Hepatocyte (in vitro differentiated cells): ENCODE data around the gene SPATA19. TPM values are rescaled to one million over a fixed set of nuclear protein-coding genes. Genes with fewer than 3 reads are reported as not detected.

Experiments used
- DNase-seq: peaks from one replicate; pipeline ENCODE4 v3.0.0-alpha.2; 2016; ENCODE audit warnings: low spot score
- H2AFZ ChIP-seq: fragments of 200-600 bp; sonication (generic); 2 replicates; pipeline ENCODE4 v1.6.0; 2016; ENCODE audit warnings: antibody characterized with exemption, mild to moderate bottlenecking
- H3K27ac ChIP-seq: fragments of 200-600 bp; sonication (generic); 2 replicates; pipeline ENCODE4 v1.5.1; 2016; ENCODE audit warnings: mild to moderate bottlenecking
- H3K27me3 ChIP-seq: fragments of 200-600 bp; sonication (generic); 2 replicates; pipeline ENCODE4 v1.6.1; 2016
- H3K36me3 ChIP-seq: fragments of 200-600 bp; sonication (generic); replicated peaks from 2 replicates; pipeline ENCODE4 v1.5.1; 2016; ENCODE audit warnings: low read depth; ENCODE audit not compliant: insufficient read depth
- H3K4me1 ChIP-seq: fragments of 200-600 bp; sonication (generic); 2 replicates; pipeline ENCODE4 v1.5.1; 2016; ENCODE audit warnings: mild to moderate bottlenecking, moderate library complexity; ENCODE audit not compliant: insufficient read depth
- H3K4me2 ChIP-seq: fragments of 200-600 bp; sonication (generic); 2 replicates; pipeline ENCODE4 v1.6.0; 2016
- H3K4me3 ChIP-seq: fragments of 200-600 bp; sonication (generic); 2 replicates; pipeline ENCODE4 v1.5.1; 2016; ENCODE audit warnings: mild to moderate bottlenecking
- H3K79me2 ChIP-seq: fragments of 200-600 bp; sonication (generic); 2 replicates; pipeline ENCODE4 v1.6.0; 2017; ENCODE audit warnings: mild to moderate bottlenecking
- H3K9me2 ChIP-seq: fragments of 200-600 bp; sonication (generic); replicated peaks from 2 replicates; pipeline ENCODE4 v1.6.0; 2017; ENCODE audit warnings: mild to moderate bottlenecking; ENCODE audit not compliant: insufficient read depth
- H3K9me3 ChIP-seq: fragments of 200-600 bp; sonication (generic); 2 replicates; pipeline ENCODE4 v1.5.1; 2016; ENCODE audit warnings: low read depth, mild to moderate bottlenecking
- H4K20me1 ChIP-seq: fragments of 200-600 bp; sonication (generic); 2 replicates; pipeline ENCODE4 v1.6.0; 2016; ENCODE audit warnings: mild to moderate bottlenecking; ENCODE audit not compliant: insufficient read depth, poor library complexity, severe bottlenecking
- EZH2 ChIP-seq: fragments of 200-600 bp; sonication (generic); IDR thresholded peaks from 2 replicates; pipeline ENCODE4 v1.6.1; 2016; ENCODE audit warnings: antibody characterized with exemption, mild to moderate bottlenecking, borderline replicate concordance
- EZH2phosphoT487 ChIP-seq: fragments of 200-600 bp; sonication (generic); IDR thresholded peaks from one replicate; pipeline ENCODE4 v1.6.1; 2018; ENCODE audit warnings: antibody characterized with exemption, mild to moderate bottlenecking, low read depth, moderate library complexity; ENCODE audit not compliant: unreplicated experiment, severe bottlenecking
- WGBS: methylation state at CpG from one replicate; pipeline ENCODE4 v1.1.6; 2016; ENCODE audit warnings: low lambda C conversion rate; ENCODE audit errors: missing lambda C conversion rate; 5-methylcytosine and 5-hydroxymethylcytosine counted together
- polyA plus RNA-seq: library from polyadenylated mRNA; unstranded; fragments of >200 nt; fragmentation: Nextera tagmentation; extraction: Ambion mirVana; gene quantifications from 2 replicates; pipeline ENCODE4 v1.2.1, GENCODE V29; 2016
- total RNA-seq: library from RNA; depleted of rRNA; stranded (reverse); fragments of >200 nt; gene quantifications from 2 replicates; pipeline ENCODE4 v1.2.3, GENCODE V29; 2014
- TF ChIP-seq, protein P1 (sequence below): fragments of 200-600 bp; sonication (generic); IDR thresholded peaks from 2 replicates; pipeline ENCODE4 v1.5.1; 2016; ENCODE audit warnings: antibody characterized with exemption, mild to moderate bottlenecking; ENCODE audit not compliant: poor library complexity

SPATA19 gene
- total and polyA plus RNA-seq, 2 experiments from 2014 or later, result not detected

DNA sequence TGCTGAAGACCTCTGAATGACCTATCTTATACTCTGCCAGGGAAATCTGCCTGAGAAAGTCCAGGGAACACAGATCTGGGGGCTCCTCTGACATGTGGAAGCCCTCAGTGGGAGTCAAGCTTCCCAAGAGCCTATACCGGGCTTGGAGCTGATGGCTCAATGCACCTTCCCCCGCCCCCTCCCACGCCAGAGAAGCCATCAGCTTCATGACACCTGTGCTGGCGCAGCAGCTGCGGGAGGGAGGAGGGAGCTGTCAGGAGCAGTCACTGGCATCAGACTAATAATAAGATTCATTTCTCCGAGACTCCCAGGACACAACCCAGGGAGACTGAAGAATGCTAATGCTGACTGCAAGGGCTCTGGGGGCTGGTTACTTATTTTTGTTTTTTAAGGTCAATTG lies 47.8 kb downstream of the SPATA19 start:
- Histone ChIP-seq H3K9me3 (no peaks in the 10 kb centered on the region), H4K20me1 (no peaks in the 10 kb centered on the region), H3K27me3 (no peaks in the 10 kb centered on the region), H2AFZ (no peak overlapping the region), H3K4me3 (no peak overlapping the region), H3K27ac (no peak overlapping the region), H3K36me3 (no peaks in the 10 kb centered on the region), H3K9me2 (no peaks in the 10 kb centered on the region), H3K4me1 (no peaks in the 10 kb centered on the region), H3K79me2 (no peaks in the 10 kb centered on the region), H3K4me2 (no peak overlapping the region)
- WGBS, result 85% methylated on average over 6 of the region's 6 CpGs
- DNase-seq, result no peak
- no peak for TF ChIP-seq EZH2phosphoT487
- TF ChIP-seq EZH2, result no peak
- TF ChIP-seq, protein P1, sequence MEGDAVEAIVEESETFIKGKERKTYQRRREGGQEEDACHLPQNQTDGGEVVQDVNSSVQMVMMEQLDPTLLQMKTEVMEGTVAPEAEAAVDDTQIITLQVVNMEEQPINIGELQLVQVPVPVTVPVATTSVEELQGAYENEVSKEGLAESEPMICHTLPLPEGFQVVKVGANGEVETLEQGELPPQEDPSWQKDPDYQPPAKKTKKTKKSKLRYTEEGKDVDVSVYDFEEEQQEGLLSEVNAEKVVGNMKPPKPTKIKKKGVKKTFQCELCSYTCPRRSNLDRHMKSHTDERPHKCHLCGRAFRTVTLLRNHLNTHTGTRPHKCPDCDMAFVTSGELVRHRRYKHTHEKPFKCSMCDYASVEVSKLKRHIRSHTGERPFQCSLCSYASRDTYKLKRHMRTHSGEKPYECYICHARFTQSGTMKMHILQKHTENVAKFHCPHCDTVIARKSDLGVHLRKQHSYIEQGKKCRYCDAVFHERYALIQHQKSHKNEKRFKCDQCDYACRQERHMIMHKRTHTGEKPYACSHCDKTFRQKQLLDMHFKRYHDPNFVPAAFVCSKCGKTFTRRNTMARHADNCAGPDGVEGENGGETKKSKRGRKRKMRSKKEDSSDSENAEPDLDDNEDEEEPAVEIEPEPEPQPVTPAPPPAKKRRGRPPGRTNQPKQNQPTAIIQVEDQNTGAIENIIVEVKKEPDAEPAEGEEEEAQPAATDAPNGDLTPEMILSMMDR, result no peak

DNA sequence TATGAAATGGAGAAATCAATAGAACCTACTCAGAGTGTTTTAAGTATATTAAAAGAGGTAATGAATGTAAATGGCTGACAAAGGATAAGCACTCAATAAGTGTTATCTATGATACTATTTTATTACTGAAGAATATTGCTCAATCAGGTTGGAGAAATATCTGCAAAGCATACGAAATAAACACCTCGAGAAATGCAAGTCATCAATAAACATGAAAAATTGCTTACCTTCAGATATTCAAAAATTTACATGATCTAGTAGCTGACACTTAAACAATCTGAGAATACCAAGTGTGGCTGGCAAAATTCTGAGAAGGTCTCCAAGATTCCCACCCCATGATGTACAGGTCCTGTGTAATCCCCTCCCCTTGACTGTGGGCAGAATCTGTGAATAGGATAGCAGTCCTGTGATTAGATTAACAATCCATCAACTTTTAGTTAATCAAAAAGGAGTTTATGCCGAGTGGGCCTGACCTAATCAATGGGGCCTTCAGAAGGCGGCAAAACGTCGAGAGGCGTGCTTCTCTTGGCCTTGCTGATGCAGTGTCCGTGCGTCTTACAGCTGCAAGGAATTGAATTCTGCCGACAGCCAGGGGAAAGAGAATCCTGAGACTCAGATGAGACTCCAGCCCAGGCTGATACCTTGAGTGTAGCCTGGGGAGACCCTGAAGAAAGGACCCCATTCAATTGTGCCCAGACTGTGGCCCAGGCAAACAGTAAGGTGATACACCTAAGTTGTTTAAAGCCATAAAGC lies 49.1 kb downstream of the SPATA19 start:
- Histone ChIP-seq H3K27me3 (no peaks in the 10 kb centered on the region), H2AFZ (no peak overlapping the region), H3K79me2 (no peaks in the 10 kb centered on the region), H3K4me1 (no peaks in the 10 kb centered on the region), H3K27ac (no peak overlapping the region), H3K9me2 (no peaks in the 10 kb centered on the region), H3K4me2 (no peak overlapping the region), H3K4me3 (no peak overlapping the region), H4K20me1 (no peaks in the 10 kb centered on the region), H3K9me3 (no peaks in the 10 kb centered on the region), H3K36me3 (no peaks in the 10 kb centered on the region)
- DNase-seq, result no peak
- WGBS, result 91% methylated on average over 10 of the region's 10 CpGs
- TF ChIP-seq EZH2 (no peak), EZH2phosphoT487 (no peak)
- TF ChIP-seq, protein P1, result no peak

DNA sequence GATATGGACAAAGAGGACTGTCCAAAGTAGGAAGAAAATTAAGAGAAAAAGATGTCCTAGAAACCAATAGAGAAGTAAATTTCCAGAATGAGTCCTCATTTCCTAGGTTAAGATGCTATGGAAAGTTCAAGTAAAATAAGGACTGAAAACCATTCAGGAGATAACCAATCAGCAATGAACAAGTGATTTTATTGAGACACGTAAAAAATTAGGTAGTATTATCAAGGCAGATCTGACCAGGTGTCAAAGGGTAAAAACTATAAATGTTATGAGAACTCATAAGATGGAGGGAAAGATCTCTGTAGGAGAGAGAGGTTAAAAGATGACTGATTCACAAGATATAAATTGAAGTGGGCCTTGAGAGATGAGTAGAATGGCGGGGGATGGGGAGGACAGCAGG lies 50.2 kb downstream of the SPATA19 start:
- H3K27me3 ChIP-seq, result no peaks in the 10 kb centered on the region
- DNase-seq, result no peak
- H3K4me1 ChIP-seq, result no peaks in the 10 kb centered on the region
- H4K20me1 ChIP-seq, result no peaks in the 10 kb centered on the region
- no peaks in the 10 kb centered on the region for H3K9me2 ChIP-seq
- no peak overlapping the region for H3K4me3 ChIP-seq
- WGBS, result 87% methylated on average over 2 of the region's 2 CpGs
- H3K9me3 ChIP-seq, result no peaks in the 10 kb centered on the region
- H3K79me2 ChIP-seq, result no peaks in the 10 kb centered on the region
- TF ChIP-seq, protein P1, result no peak
- no peak for TF ChIP-seq EZH2
- TF ChIP-seq EZH2phosphoT487, result no peak
- no peak overlapping the region for H2AFZ ChIP-seq
- H3K4me2 ChIP-seq, result no peak overlapping the region
- no peaks in the 10 kb centered on the region for H3K36me3 ChIP-seq
- H3K27ac ChIP-seq, result no peak overlapping the region

DNA sequence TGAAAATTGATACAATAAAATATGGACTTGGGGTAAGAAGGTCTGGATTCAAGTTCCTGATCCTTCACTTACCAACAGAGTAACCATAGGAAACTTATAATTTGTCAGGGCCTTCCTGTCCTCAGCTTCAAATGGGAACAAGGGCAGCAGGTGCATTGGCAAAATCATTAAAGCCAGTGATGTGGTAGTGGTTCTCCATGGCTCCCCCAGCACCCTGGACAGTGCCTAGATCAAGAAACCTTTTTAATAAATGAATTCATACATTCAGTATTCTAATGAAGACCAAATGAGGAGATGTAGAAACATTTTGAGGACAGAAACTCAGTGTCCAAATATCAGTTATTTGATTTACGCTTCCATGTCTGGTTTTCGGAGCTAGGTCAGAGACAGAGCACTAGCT lies 51.1 kb downstream of the SPATA19 start:
- TF ChIP-seq, protein P1, result no peak
- no peak for TF ChIP-seq EZH2
- TF ChIP-seq EZH2phosphoT487, result no peak
- no peaks in the 10 kb centered on the region for H3K27me3 ChIP-seq
- no peaks in the 10 kb centered on the region for H3K79me2 ChIP-seq
- 95% methylated on average over 2 of the region's 2 CpGs for WGBS
- no peak overlapping the region for H3K4me2 ChIP-seq
- no peak overlapping the region for H2AFZ ChIP-seq
- no peak for DNase-seq
- no peaks in the 10 kb centered on the region for H3K9me2 ChIP-seq
- no peak overlapping the region for H3K27ac ChIP-seq
- H4K20me1 ChIP-seq, result no peaks in the 10 kb centered on the region
- no peaks in the 10 kb centered on the region for H3K4me1 ChIP-seq
- H3K9me3 ChIP-seq, result no peaks in the 10 kb centered on the region
- H3K36me3 ChIP-seq, result no peaks in the 10 kb centered on the region
- no peak overlapping the region for H3K4me3 ChIP-seq
